ENCODE data around the gene SSBP3. TPM values are rescaled to one million over a fixed set of nuclear protein-coding genes. Genes with fewer than 3 reads are reported as not detected.

The SSBP3 gene
- total and polyA plus RNA-seq, 2 of the 13 experiments (the other 11 are each of a cell fraction or from before 2014, with no cell fraction given), result 8.5 to 17.6 TPM

- TF ChIP-seq NFYC (CRISPR knock-in tag; IDR thresholded peaks at IDR 0.05), result peak; percentile 81
- TF ChIP-seq NFATC3 (CRISPR knock-in tag; IDR thresholded peaks at IDR 0.05), result no peak
- TF ChIP-seq ZNF513 (CRISPR knock-in tag; conservative IDR thresholded peaks at IDR 0.05), result no peak
- no peak for TF ChIP-seq ERF (CRISPR knock-in tag; IDR thresholded peaks at IDR 0.05)
- TF ChIP-seq GMEB1 (CRISPR knock-in tag; IDR thresholded peaks at IDR 0.05; ENCODE audit: borderline replicate concordance), result 0 out of 2 replicates have a peak, but pooled peaks have one; percentile 14
- TF ChIP-seq NFYB (CRISPR knock-in tag; IDR thresholded peaks at IDR 0.05), result peak; percentile 83
- TF ChIP-seq DMTF1 (CRISPR knock-in tag; IDR thresholded peaks at IDR 0.05), result no peak
- TF ChIP-seq ZNF281 (CRISPR knock-in tag; IDR thresholded peaks at IDR 0.05; ENCODE audit: borderline replicate concordance), result peak; percentile 89
- no peak for TF ChIP-seq ZNF335 (CRISPR knock-in tag; IDR thresholded peaks at IDR 0.05)
- 0 out of 2 replicates have a peak, but pooled peaks have one; percentile 38 for TF ChIP-seq NCOA1 (CRISPR knock-in tag; IDR thresholded peaks at IDR 0.05)
- no peak for TF ChIP-seq ZHX1 (CRISPR knock-in tag; IDR thresholded peaks at IDR 0.05; ENCODE audit: low read depth)
- TF ChIP-seq ARNT (IDR thresholded peaks at IDR 0.05), result no peak
- TF ChIP-seq ZNF674 (CRISPR knock-in tag; IDR thresholded peaks at IDR 0.05; ENCODE audit: low read depth), result no peak
- TF ChIP-seq YEATS4 (CRISPR knock-in tag; IDR thresholded peaks at IDR 0.05; ENCODE audit: borderline replicate concordance), result 0 out of 2 replicates have a peak, but pooled peaks have one; percentile 23
- no peak for TF ChIP-seq MTA1 (CRISPR knock-in tag; IDR thresholded peaks at IDR 0.05; ENCODE audit: borderline replicate concordance)
- no peak for TF ChIP-seq ZNF569 (CRISPR knock-in tag; IDR thresholded peaks at IDR 0.05; ENCODE audit: borderline replicate concordance)
- no peak for TF ChIP-seq BRCA1 (CRISPR knock-in tag; IDR thresholded peaks at IDR 0.05)
- TF ChIP-seq NCOR1 (IDR thresholded peaks at IDR 0.05; ENCODE audit: borderline replicate concordance, low read length), result peak; percentile 57; the same call in 1 of the 2 replicates
Measured at GRCh38 chr1:54407404-54408146, 1.4 kb upstream of the SSBP3 start (continued).
